HG03575 (cell line): ENCODE results near the gene B3GALT4.
A peak's percentile ranks its signal among the peaks of the same experiment; 100 is the strongest.

Source experiments
- ATAC-seq: cut with Tn5 transposase; IDR thresholded peaks from one replicate; pipeline ENCODE4 v1.9.1; 2021; ENCODE audit not compliant: unreplicated experiment, insufficient number of reproducible peaks, low FRiP score; ENCODE audit errors: extremely low read depth

Gene B3GALT4

GRCh38 chr6:33288141-33288920 lies 11.4 kb downstream of the B3GALT4 start:
- no peak for ATAC-seq

GRCh38 chr6:33288921-33289783 lies 12.2 kb downstream of the B3GALT4 start, which contains the start of the genes PFDN6 and WDR46:
PFDN6 (plus strand) TSS chr6:33289601; CDS start chr6:33289857, 256 bp downstream.
WDR46 (minus strand) TSS chr6:33289239; CDS start chr6:33289170, 69 bp downstream.
- peak; percentile 57 for ATAC-seq

GRCh38 chr6:33289784-33290315 lies 12.9 kb downstream of the B3GALT4 start:
- ATAC-seq = no peak

- ATAC-seq = no peak
These were observed 13.5 kb downstream of the B3GALT4 start for GRCh38 chr6:33290459-33290858.

DNA sequence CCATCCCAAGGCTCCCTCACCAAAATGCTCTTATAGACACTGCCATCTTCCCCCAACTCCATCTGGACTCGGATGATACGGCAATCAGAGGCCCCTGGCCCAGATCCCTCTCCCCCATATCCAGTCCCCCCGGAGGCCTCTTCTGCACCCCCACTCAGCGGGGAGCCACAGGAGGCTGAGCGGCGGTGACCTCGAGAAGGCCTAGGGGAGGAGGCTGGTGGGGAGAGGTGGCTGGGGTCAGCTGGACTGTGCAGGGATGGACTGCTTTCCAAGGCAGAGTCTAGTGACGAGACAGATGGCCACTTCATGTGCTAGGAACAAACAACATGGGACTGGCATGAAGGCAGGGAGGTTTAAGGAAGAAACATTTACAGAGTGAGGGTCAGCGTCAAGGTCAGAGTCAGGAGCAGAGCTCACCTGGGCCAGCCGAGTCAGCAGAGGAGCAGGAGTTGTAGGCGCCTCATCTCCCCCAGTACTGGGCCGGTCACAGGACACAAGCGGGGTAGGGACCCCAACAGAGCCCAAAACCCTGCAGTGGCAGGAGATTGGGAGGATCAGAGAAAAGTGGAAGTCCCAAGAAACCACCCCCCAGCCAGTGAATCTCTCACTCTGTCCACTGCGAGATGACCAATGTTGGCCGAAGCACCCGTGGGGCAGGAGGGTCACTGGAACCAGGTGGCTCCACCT lies 16.2 kb downstream of the B3GALT4 start:
- ATAC-seq = no peak

GRCh38 chr6:33294086-33294823 lies 17.3 kb downstream of the B3GALT4 start:
- ATAC-seq = no peak

DNA sequence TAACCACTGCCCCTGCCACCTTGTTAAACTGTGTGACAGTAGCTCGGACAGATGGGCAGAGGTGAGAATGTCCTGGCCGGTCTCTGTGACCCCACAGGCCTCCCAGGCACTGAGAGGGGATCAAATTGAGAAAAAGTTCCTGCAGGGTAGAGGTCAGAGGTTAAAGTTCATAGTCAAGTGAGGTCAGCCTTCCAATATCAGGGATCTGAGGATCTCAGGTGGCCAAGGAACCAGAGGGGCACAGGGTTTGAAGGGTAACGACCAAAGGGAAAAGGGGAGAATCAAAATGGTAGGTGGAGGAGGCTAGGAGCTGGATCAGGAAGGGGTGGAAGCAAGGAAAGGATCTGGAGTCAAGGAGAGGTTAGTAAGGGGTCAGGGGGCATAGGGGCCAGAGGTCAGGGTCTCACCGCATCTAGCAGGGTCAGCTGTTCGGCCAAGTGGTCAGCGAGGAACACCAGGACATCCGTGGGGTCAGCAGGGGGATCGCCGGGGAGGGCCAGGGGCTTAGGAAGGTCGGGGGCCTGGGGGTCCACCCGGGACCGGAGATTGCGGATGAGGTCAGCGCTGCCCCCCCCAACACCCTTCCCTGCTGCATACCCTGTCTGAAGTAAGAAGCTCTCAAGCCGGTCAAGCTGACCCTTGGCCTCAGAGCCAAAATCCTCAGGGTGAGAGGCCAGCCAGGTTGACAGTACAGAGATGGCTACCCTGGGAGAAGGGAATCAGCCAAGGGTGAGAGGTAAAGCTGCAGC lies 18.9 kb downstream of the B3GALT4 start:
- no peak for ATAC-seq

DNA sequence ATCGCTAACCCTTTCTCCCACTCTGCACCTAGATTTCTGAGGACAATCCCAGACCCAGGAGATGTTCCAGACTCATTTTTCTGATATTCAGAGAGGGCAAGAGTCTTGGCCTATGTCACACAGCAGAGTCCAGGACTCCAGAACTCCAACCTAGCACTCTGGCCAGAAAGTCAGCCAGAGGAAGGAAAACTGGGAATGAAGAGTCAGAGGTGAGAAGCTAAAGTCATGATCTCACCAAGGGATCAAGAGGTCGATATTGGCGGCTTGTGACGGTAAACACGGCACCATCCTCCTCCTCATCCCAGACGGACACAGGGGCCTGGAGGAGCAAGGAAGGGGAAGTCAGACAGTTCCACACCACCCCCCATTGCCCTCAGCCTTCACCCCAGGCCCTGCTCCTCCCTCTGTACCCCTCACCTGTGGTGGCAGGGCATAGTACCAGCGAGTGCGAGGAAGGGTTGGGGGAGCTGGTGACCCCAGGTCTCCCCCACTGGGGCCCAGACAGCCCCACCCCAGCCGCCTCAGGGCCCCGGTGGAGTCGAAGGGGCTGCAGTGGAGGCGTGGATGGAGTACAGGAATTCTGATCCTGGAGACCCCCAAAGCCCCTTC lies 20.0 kb downstream of the B3GALT4 start:
- no peak for ATAC-seq

- no peak for ATAC-seq
These were observed 20.6 kb downstream of the B3GALT4 start for GRCh38 chr6:33297406-33297955.

GRCh38 chr6:33297956-33298772 lies 21.2 kb downstream of the B3GALT4 start:
- ATAC-seq = no peak

DNA sequence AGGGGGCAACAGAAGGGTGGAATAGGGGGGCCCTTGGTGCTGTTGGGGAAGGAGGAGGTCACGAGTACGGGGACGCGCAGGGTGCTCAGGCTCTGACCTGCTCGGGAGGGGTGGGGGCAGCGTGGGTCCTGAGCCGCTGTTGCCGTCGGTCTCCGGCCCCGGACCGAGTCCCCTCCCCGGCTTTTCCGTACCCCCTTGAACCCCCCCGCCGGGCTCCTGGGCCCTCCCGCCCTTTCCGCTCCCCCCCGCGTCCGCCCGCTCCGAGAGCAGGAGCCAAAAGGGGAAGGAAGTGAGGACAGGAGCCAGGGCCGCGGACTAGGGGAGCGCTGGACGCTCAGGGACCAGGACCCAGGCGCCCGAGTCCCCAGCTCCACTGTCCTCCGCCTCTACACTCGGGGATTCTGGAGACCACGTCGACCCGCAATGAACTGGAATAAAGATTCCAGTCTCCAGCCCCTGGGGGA lies 21.9 kb downstream of the B3GALT4 start, which contains the start of gene RGL2:
RGL2 (minus strand) TSS at position 170 of the 464 bp plus-strand sequence. CDS start 332 bp downstream, outside the sequence.
- no peak for ATAC-seq

- ATAC-seq = no peak
These were observed 22.5 kb downstream of the B3GALT4 start for GRCh38 chr6:33299237-33299944.

DNA sequence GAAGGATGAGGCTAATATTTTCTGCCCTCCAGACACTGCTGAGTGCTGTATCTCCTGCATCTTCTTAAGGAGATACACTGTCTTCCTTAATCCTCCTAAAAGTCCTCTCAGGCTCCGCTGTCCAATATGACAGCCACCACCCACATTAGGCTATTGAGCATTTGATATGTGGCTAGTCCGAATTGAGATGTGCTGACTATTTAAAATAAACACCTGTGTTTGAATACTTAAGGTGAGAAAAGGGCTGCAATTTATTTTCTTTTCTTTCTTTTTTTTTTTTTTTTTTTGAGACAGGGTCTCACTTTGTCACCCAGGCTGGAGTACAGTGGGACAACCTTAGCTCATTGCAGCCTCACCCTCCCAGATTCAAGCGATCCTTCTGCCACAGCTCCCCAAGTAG lies 25.0 kb downstream of the B3GALT4 start:
- ATAC-seq = no peak

DNA sequence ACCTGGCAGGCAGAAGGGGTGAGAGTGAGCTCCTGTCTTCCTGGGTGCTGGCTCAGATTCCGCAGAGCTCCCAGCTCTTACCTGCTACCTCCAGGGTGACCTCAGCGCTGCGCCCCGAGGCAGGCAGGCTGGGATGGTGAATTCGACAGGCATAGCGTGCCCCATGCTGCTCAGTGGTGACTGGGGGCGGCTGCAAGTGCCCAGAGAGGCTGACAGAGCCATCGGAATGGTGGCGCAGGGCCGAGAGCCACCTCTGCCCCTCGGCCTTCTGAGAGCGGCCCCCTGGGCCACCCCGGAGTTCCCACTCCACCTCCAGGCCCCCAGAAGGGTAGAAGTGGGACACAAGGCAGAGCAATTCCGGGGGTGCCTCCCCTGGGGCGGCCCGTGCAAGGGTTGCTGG lies 27.3 kb downstream of the B3GALT4 start:
- ATAC-seq = no peak

- no peak for ATAC-seq
These were observed 28.1 kb downstream of the B3GALT4 start for GRCh38 chr6:33305052-33305451.

- ATAC-seq = no peak
These were observed 29.4 kb downstream of the B3GALT4 start for GRCh38 chr6:33306356-33306755.
